Effector CD4-positive, alpha-beta T cell (primary cell): ENCODE results near the gene PRAC2. TPM values are rescaled to one million over a fixed set of nuclear protein-coding genes. Genes with fewer than 3 reads are reported as not detected.
"Not testable (repeated sequence)": the region's sequence is repeated elsewhere in the genome, so short reads cannot be mapped to it uniquely, and the experiment has no call there.

Experiments used
- DNase-seq: peaks from one replicate; pipeline ENCODE4 v3.0.0-alpha.2; 2020
- total RNA-seq: gene quantifications from one replicate; lab custom pipeline; 2026; lab: John Stamatoyannopoulos, UW

PRAC2 gene
- total RNA-seq = not detected

GRCh38 chr17:48722915-48723422 is at the start of gene PRAC2:
Gene PRAC2 (plus strand): TSS chr17:48723185. CDS start chr17:48724411, 1,226 bp downstream.
- no peak for DNase-seq

- DNase-seq = no peak
Observed at GRCh38 chr17:48676963-48677558, 45.9 kb upstream of the PRAC2 start.

GRCh38 chr17:48678141-48678971 is 44.6 kb upstream of the PRAC2 start:
- DNase-seq = peak; percentile 60

- DNase-seq = no peak
Observed at GRCh38 chr17:48679385-48680096, 43.4 kb upstream of the PRAC2 start.

- no peak for DNase-seq
Observed at GRCh38 chr17:48681609-48682008, 41.4 kb upstream of the PRAC2 start.

GRCh38 chr17:48690655-48691054 is 32.3 kb upstream of the PRAC2 start:
- DNase-seq = no peak

- no peak for DNase-seq
Observed at GRCh38 chr17:48692049-48692448, 30.9 kb upstream of the PRAC2 start.

- no peak for DNase-seq
Observed at GRCh38 chr17:48693178-48693577, 29.8 kb upstream of the PRAC2 start.

GRCh38 chr17:48701864-48702532 is 21.0 kb upstream of the PRAC2 start:
- no peak for DNase-seq

- DNase-seq = no peak
Observed at GRCh38 chr17:48704361-48705248, 18.4 kb upstream of the PRAC2 start.

- DNase-seq = no peak
Observed at GRCh38 chr17:48711128-48711527, 11.9 kb upstream of the PRAC2 start.

GRCh38 chr17:48715496-48716399 is 7.2 kb upstream of the PRAC2 start:
- DNase-seq = no peak

GRCh38 chr17:48716549-48716948 is 6.4 kb upstream of the PRAC2 start:
- not testable (repeated sequence) for DNase-seq

- DNase-seq = no peak
Observed at GRCh38 chr17:48717367-48718226, 5.4 kb upstream of the PRAC2 start.

GRCh38 chr17:48718227-48718760 is 4.7 kb upstream of the PRAC2 start:
- DNase-seq = no peak

- DNase-seq = no peak
Observed at GRCh38 chr17:48718761-48719641, 4.0 kb upstream of the PRAC2 start.

- no peak for DNase-seq
Observed at GRCh38 chr17:48719642-48720265, 3.2 kb upstream of the PRAC2 start.
